VCaP (cell line): ENCODE data around the gene SLC38A10.

ENCODE experiments used
- H3K27ac ChIP-seq: fragments of 450-650 bp; 2 replicates; pipeline ENCODE4 v1.5.1; 2017
- TF ChIP-seq, protein P1 (sequence below): fragments of 450-650 bp; conservative IDR thresholded peaks from 2 replicates; pipeline ENCODE4 v1.5.1; 2017; ENCODE audit warnings: mild to moderate bottlenecking, moderate library complexity

SLC38A10 gene

GRCh38 chr17:81212365-81212764, 82.7 kb downstream of the SLC38A10 start:
- no peak overlapping the region for H3K27ac ChIP-seq

DNA sequence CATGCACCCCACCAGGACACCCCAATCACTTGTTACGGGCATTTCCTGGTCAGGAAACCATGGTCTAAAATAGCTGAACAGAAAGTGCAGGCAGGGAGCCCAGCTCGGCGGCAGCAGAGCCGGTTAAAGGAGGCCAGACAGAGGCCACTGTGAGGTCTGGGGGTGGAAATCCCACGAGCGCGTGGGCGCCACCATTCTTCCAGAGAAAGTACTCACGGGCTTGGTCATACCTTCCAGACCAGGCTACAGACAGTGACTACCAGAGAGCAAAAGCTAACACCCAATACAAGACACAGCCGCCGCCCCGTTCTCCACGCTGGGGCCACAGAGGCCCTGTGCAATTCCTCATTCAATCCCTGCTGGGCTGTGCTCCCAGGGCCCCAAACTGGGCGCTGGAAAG, 84.2 kb downstream of the SLC38A10 start:
- TF ChIP-seq, protein P1, sequence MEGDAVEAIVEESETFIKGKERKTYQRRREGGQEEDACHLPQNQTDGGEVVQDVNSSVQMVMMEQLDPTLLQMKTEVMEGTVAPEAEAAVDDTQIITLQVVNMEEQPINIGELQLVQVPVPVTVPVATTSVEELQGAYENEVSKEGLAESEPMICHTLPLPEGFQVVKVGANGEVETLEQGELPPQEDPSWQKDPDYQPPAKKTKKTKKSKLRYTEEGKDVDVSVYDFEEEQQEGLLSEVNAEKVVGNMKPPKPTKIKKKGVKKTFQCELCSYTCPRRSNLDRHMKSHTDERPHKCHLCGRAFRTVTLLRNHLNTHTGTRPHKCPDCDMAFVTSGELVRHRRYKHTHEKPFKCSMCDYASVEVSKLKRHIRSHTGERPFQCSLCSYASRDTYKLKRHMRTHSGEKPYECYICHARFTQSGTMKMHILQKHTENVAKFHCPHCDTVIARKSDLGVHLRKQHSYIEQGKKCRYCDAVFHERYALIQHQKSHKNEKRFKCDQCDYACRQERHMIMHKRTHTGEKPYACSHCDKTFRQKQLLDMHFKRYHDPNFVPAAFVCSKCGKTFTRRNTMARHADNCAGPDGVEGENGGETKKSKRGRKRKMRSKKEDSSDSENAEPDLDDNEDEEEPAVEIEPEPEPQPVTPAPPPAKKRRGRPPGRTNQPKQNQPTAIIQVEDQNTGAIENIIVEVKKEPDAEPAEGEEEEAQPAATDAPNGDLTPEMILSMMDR, result no peak
- no peak overlapping the region for H3K27ac ChIP-seq

More at GRCh38 chr17:81212365-81212764, 82.7 kb downstream of the SLC38A10 start:
- TF ChIP-seq, protein P1, result no peak

GRCh38 chr17:81210466-81210865, 84.6 kb downstream of the SLC38A10 start:
- no peak overlapping the region for H3K27ac ChIP-seq
- TF ChIP-seq, protein P1, result no peak

DNA sequence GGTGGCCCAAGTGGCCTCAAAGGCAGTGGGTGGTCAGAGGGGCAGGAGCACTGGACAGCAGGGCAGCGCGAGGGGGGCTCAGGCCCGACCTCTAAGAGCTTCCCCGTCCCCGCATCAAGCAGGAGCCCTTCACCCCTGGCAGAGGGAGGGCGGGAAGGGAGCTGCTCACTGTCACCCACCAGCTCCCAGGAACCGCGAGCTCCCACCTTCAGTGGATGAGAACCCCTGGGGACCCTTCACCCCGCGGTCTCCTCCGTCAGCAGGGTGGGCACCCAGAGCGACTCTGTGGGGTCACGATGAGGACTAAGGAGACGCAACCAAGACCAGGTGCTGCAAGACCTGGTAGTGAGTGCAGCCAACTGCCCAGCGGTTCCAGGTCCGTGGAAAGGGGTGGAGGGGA, 86.0 kb downstream of the SLC38A10 start:
- no peak overlapping the region for H3K27ac ChIP-seq
- TF ChIP-seq, protein P1, result no peak

GRCh38 chr17:81208651-81209050, 86.5 kb downstream of the SLC38A10 start:
- no peak overlapping the region for H3K27ac ChIP-seq
- TF ChIP-seq, protein P1, result no peak

DNA sequence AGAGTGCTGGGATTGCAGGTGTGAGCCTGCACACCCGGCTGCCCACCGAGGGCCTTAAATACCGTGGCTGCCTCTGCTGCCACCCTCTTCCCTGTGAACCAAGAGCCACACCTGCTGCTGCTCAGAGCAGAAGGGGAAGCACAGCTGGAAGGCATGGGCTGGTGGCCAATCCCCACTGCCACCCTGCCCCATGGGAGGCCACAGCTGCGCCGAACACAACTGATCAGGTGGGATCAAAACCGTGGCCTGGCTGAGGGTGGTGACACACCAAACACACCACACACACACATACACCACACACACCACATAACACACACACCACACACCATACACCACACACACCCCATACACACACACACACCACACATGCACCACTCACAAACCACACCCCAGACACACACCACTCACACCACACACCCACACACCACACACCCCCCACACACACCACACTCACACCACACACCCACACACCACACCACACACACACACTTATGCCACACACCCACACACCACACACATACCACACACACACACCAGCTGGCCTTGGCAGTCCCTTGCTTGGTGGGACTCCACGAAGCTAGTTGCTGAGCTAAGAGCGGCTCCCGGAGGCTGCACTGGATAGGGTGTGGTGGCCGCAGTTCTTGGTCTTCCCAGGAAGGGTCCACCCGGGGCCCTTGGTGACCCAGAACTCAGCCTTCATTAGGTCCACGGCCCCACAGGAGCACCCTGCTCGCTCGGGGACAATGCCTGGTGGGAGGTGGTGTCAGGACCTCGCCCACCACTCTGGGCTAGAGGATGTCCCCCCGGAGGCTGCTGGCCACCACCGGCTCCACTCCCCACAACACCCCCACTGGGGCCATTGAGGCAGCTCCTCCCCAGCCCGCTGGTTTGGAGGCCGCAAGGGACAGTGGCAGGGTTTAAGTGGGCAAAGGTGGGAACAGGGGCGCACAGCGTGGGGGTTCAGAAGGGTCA, 87.2 kb downstream of the SLC38A10 start:
- H3K27ac ChIP-seq, result no peak overlapping the region
- TF ChIP-seq, protein P1, result no peak

DNA sequence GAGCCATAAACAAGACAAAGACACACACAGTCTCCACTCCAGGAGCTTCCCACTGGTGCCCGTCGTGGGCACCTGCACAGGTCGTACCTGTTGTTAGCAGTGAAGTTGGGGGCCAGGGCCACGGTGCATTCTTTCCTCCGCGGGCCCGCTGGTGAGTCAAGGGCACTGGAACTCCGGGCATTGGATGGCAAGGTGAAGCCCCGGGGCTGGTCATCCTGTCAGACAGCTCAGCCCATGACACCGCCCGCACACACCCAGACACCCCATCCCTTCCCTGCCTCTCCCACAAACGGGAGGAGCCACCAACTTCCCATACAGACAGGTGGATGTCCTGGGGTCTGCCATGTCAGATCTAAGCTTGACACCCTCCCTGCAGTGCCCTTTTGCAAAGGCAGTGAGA, 88.5 kb downstream of the SLC38A10 start:
- H3K27ac ChIP-seq, result no peak overlapping the region
- TF ChIP-seq, protein P1, result no peak
